Stimulated activated CD4-positive, alpha-beta T cell treated with anti-CD3 and anti-CD28 coated beads, Interleukin-15, amount 100 ng/mL, for 1 hour (primary cell): ENCODE measurements around the gene CORO6.
A peak's percentile ranks its signal among the peaks of the same experiment; 100 is the strongest.
"Not testable (repeated sequence)": the region's sequence is repeated elsewhere in the genome, so short reads cannot be mapped to it uniquely, and the experiment has no call there.

ENCODE experiments used
- DNase-seq, 2 donors: peaks; one replicate each; pipeline ENCODE4 v3.0.0-alpha.2; 2020; ENCODE audit warnings: low read depth in 1 of 2, low spot score in 1 of 2

CORO6 gene

DNA sequence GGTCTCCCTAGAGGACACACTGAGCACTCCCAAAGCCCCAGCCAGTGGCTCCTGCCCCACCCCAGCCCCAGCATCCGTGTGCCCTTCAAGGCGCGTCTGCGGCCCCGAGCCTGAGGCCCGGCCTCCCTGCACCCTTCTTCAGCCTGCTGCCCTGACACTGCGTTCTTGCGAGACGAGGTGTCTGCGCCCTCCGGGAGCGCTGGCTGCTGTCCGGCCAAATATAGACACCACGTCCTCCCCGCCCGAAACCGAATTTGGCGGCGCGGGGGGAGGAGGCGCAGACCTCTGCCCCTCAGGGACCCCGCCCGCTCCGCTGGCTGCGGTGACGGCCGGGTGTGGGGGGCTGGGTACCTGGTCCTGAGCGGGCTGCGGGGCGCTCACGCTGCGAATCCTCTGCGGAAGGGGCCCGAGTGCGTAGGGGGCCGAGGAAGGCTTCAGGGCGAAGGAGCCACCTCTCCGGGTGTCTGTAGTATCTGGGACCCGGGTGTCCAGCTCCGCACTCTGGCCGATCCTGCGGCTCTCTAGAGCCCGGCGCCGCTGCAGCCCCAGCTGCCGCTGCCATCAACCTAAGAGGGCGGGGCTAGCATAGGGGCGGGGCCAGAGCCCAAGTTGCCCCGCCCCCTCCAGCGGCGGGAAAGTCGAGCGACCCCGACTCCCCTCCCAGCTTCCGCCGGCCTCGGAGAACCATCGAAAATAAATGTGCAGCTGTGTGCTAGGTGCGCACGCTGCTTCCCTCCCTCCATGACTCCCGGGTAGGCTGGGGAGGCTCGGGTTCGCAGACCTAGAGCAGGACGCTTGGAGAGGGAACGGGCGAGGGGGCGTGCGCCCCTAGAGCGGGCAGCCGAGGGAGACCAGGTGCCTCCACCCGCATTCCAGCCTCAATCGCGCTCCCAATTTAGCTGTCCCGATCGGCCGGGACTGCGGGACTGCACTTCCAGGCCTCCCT is at the start of gene CORO6:
Gene CORO6, minus strand, starts transcription at position 576 of the 946 bp plus-strand sequence. CDS start 1,491 bp downstream, outside the sequence.
- peak; percentile 35 to 68 for DNase-seq

DNA sequence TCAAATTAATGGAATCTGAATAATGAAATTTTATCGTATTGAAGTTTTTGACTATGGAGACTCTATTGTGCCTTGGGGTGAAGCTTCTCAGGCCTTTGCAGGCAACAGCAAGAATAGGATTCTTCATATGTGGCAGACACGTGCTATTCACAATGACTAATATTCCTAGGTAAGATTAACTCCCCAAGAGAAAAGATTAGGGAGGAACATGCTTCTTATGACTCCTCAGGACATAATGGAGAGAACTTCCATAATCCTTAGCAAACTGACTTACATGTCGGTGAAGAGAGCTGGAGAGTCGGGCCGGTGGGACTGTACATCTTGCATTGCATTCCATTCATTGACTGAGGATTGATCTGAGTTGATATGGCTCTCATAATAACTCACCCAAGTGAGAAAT is 48.9 kb upstream of the CORO6 start:
- no peak for DNase-seq

- DNase-seq, result no peak
Observed at GRCh38 chr17:29669266-29669665, 46.6 kb upstream of the CORO6 start.

DNA sequence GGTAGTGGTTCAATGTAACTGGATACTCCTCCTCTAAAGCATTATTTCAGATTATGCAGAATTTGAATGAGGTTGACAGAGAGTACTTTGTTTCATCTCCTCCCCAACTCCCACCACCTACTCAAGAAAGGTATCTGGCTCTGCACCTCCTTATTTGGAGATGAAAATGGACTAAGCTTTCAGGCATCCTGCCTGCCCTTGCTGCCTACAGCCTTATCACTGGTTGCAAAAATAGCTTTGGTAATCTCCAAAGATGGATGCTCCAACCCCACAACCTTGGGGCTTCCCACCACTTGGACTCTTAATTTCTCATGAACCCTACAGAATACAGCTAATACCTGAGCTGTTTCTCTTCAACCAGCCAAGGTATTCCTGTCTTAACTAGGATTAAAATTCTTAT is 45.3 kb upstream of the CORO6 start:
- DNase-seq, result no peak

DNA sequence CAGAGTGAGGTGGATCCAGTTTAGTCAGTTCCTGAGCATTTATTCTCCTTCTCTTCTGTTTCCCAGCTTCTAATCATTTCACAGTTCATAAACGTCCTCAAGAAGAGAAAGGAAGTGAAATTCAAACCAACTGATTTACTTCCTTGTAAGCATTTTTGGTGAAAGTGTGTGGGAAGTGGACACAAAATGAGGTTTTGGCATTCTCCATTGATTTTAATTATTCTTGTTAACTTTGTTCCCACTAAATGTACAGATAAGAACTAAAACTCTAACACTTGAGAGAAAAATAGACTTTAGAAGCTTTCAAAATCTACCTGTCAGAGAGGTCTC is 42.7 kb upstream of the CORO6 start:
- DNase-seq, result no peak

DNA sequence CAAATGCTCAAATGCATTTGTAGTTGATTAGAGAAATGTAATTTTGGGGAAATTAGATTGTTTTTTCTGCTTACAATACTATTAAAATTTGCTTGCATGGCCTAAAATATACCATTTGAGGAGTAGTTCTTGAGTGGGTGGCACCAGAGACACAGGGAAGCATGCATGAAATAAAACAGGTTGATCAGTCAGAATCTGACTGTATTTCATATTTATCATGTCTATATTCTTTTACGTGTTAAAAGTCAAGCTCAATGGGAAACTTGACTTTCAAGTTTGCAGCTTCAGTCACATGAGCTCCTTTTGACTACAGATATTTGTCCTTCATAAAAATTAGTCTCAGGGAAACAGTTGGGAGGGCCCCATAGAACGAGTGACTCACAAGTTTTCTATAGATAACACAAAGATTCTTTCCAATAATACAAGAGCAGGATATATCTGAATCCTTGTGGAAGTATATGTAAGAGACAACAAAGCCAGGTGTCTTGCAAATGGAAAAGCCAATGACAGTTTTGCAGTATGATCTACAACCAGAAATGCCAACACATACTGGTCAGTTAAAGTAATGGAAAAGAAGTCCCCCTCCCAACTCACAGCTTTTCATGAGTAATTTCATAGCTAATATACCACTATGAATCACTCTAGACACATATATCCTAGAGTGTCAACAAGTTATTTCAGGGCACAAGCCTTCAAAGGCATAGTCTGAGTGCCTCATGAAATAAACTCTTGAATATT is 42.2 kb upstream of the CORO6 start:
- DNase-seq, result no peak

DNA sequence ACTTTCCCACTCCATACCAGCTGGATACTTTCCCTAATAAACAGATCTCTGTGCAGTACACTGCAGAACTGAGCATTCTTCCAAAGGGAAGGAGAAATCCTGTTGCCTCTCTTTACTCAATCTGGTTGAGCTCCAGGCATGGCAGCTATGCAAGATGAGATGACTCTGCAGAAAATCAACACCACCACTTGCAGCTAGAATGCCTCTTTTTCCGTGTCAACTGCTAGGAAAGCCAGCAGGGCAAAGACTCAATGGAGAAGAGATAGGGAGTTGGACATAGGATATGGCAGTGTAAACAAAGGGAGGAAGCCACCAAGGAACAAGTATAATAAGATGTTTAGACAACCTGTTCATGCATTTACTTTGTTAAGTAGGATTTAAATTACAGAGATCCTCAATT is 40.4 kb upstream of the CORO6 start:
- no peak for DNase-seq

DNA sequence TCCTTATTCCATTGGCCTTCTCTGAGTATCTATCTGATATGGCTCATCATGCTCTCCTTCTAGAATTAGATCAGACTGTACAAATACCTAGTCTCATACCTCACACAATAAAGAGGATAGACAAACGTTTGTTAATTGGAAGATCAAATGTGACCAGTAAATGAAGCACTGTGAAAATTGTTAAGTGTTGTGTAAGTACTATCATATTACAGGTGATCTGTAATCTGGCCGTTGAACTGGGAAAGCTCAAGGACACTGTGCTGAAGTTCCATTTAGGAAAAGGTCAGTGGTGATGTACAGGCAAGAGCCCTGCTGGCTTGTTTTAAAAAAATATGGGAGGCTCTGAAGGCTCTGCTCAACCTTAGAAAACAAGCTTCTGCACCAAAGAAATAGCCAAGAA is 38.5 kb upstream of the CORO6 start:
- DNase-seq, result no peak

DNA sequence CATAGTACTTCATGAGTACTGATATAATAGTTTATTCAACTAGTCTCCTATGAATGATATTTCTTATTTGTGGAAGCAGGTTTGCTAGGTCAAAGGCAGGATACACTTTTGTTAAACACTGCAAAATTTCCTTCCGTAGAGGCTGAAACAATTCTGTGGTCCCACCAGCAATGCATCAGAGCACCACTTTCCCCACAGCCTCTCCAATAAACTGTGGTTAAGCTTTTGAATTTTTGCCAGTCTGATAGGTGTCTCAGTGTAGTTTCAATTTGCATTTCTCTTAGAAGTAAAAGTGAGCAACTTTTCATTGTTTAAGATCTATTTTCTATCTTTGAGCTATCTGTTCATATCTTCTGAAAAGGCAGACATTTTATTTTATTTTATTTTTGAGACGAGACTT is 36.4 kb upstream of the CORO6 start:
- DNase-seq, result no peak

DNA sequence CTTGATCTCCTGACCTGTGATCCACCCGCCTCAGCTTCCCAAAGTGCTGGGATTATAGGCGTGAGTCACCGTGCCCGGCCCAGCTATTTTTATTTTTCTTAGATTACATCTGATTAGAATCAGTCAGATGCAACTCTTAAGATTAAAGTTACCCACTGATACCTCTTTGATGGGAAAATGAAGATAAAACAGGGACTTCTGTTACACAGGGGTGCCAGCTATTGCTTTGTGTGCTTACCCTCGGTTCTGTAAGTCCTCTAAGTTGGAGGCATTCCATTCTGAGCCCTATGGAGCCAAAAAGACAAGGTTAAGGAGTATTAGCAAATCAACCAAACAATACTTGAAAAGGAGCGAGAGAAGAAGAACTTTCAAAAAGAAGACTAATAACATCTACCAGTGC is 32.6 kb upstream of the CORO6 start:
- no peak for DNase-seq

DNA sequence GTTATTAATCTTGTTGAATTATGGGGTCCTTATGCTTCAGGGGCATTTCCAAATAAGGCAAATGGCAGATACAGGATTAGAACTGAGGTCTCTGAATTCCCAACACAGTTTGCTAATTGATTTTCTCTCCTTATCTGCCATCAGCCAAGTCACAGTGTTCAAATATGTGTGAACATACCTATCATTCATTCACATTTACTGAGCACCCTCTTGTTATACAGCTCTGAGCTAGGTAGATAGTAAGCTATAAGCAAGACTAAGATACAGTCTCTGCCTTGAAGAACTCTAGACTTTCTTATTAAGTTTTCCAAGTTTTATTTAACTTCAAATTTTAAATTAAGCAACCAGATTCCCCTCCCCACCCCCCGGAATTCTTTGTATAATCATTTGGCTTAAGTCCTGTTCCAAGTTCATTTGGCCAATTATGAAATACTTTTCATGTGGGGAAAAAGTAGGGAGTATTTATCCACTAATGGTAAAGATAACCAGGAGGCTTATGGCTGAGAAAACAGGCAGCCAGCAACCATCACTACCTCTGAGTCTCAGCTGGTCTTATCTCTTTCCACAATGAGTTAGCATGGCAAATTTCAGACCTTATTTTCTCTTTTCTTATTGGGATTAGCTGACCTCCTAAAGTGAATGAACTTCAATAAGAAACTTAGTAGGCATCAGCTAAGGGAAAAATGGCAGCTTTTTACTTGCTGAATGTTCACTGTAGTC is 31.4 kb upstream of the CORO6 start:
- no peak for DNase-seq

DNA sequence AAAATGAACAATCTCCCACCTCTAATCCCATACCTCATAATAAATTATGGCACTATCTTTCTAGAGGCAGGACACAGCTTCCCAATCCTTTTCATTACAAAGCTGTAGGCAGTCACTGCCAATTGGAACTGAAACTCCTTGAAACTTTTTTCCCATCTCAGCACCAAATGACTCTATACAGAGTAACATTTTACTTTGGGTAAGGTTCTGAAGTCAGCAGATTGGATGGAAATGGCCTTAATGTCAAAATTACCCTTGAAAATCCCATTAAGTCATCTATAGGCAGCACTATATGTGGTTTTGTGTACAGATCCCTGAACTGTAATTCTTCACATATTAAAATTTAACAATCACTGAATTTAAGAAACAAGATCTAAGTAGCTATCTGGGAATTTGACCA is 30.3 kb upstream of the CORO6 start:
- no peak for DNase-seq

- DNase-seq, result not testable (repeated sequence)
Observed at GRCh38 chr17:29651913-29652312, 29.2 kb upstream of the CORO6 start.

GRCh38 chr17:29650396-29650795 is 27.7 kb upstream of the CORO6 start:
- DNase-seq, result no peak

DNA sequence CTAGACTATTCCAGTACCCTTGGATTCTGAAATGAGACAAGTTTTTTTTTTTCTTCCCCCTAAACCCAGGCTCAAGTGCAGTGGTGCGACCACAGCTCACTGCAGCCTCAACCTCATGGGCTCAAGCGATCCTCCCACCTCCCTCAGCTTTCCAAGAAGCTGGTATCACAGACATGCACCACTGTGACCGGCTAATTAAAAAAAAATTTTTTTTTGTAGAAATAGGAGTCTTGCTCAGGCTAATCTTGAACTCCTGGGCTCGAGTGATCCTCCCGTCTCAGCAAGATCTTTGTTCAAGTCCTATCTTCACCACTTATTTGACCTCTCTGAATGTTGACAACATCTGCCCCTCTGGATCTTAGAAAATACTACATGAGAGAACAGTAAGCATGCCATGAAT is 26.6 kb upstream of the CORO6 start:
- no peak for DNase-seq

DNA sequence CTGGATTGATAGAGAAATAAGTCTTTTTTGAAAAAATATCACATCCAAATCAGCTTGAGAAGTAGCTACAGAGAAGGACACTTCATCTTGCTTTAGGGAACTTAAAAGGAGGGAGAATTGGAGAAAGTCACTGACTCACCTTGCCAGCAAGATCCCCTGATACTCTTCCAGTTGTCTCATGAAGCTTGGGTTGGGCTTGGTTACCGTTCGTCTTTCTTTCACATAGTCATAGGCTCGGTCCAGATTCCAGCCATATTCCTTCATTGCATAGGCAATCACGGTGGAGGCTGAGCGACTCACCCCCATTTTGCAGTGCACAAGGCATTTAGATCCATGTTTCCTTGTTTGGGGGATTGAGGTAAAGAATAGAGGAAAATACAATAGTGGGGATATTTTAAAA is 25.3 kb upstream of the CORO6 start:
- no peak for DNase-seq

DNA sequence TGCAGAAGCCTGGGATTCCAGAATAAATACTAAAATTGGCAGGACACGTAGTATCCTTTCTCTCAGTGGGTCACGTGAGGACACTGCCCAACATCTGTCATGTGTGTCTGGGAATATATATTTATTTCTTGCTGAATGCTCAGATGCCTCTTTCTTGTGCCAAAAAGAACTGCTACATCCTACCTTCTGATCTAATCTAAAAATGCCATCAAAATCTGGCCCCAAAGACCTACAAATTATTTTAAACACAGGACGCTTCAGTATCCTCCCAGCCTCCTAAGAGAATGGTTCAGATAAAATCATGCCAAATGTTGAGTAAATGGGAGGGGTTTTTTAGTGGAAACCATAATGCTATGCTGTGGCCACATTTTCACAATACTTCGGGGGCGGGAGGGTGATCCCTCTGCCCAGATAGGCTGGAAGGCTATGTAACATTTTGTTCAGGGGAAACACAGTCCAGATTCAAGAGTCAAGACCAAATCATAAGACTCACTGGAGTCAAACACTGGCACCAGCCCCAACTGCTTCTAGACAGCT is 22.9 kb upstream of the CORO6 start:
- DNase-seq, result no peak

- DNase-seq, result no peak
Observed at GRCh38 chr17:29643817-29644160, 21.1 kb upstream of the CORO6 start.

DNA sequence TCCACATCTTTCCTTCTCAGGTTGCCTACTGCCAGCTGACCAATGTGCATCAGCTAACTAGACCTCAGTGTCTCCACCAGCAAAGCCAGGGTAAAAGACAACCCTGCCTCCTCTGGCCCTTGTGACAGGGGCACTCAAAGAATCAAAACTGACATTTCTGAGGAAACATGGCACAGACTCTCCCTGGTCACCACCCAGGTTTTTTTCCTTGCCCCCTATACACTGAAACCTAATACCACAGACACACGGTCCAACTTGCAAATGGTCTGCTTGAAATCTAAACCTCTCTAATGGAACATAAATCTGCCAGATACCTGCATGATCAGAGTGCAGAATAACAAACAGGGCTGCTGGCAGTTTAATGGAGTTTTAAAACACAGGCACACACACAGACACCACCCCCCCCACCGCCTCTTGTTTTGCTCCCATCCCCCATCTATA is 19.5 kb upstream of the CORO6 start:
- no peak for DNase-seq

GRCh38 chr17:29640981-29641642 is 18.4 kb upstream of the CORO6 start:
- no peak for DNase-seq

GRCh38 chr17:29640413-29640812 is 17.7 kb upstream of the CORO6 start:
- DNase-seq, result no peak
